HEK293 (cell line): ENCODE measurements around the gene DAND5.

Experiments
- FEZF1 ChIP-seq: fragments of 450-650 bp; formaldehyde crosslinking; IDR thresholded peaks from 2 replicates; pipeline ENCODE4 v1.5.1; 2016; ENCODE audit warnings: missing biosample characterization, missing genetic modification characterization
- HOXD13 ChIP-seq: sonication (generic); formaldehyde crosslinking; IDR thresholded peaks from 2 replicates; pipeline ENCODE4 v1.8.0; 2022; ENCODE audit warnings: missing genetic modification reagents, borderline replicate concordance
- IKZF3 ChIP-seq: fragments of 450-650 bp; IDR thresholded peaks from 2 replicates; pipeline ENCODE4 v1.5.0; 2018; ENCODE audit warnings: missing biosample characterization, mild to moderate bottlenecking, missing genetic modification characterization, moderate library complexity
- KLF16 ChIP-seq: fragments of 450-650 bp; formaldehyde crosslinking; IDR thresholded peaks from 2 replicates; pipeline ENCODE4 v1.5.1; 2017; ENCODE audit warnings: missing biosample characterization, missing genetic modification characterization
- KLF7 ChIP-seq: fragments of 450-650 bp; formaldehyde crosslinking; IDR thresholded peaks from 2 replicates; pipeline ENCODE4 v1.5.1; 2016; ENCODE audit warnings: missing biosample characterization, missing genetic modification characterization, borderline replicate concordance
- KLF9 ChIP-seq: fragments of 450-650 bp; formaldehyde crosslinking; IDR thresholded peaks from 2 replicates; pipeline ENCODE4 v1.5.1; 2016; ENCODE audit warnings: missing biosample characterization, missing genetic modification characterization, low read depth
- REPIN1 ChIP-seq: fragments of 450-650 bp; formaldehyde crosslinking; IDR thresholded peaks from 2 replicates; pipeline ENCODE4 v1.5.1; 2017; ENCODE audit warnings: missing biosample characterization, missing genetic modification characterization, low read depth
- ZBTB20 ChIP-seq: fragments of 450-650 bp; formaldehyde crosslinking; IDR thresholded peaks from 2 replicates; pipeline ENCODE4 v1.5.1; 2016; ENCODE audit warnings: missing biosample characterization, missing genetic modification characterization
- ZBTB48 ChIP-seq: fragments of 450-650 bp; formaldehyde crosslinking; IDR thresholded peaks from 2 replicates; pipeline ENCODE4 v1.5.1; 2016; ENCODE audit warnings: missing biosample characterization, missing genetic modification characterization
- ZNF121 ChIP-seq: fragments of 450-650 bp; formaldehyde crosslinking; IDR thresholded peaks from 2 replicates; pipeline ENCODE4 v1.5.1; 2016; ENCODE audit warnings: missing biosample characterization, missing genetic modification characterization
- ZNF175 ChIP-seq: fragments of 450-650 bp; formaldehyde crosslinking; IDR thresholded peaks from 2 replicates; pipeline ENCODE4 v1.5.1; 2016; ENCODE audit warnings: missing biosample characterization, missing genetic modification characterization
- ZNF214 ChIP-seq: fragments of 450-650 bp; formaldehyde crosslinking; IDR thresholded peaks from 2 replicates; pipeline ENCODE4 v1.5.1; 2017; ENCODE audit warnings: missing biosample characterization, mild to moderate bottlenecking, missing genetic modification characterization, borderline replicate concordance
- ZNF221 ChIP-seq: fragments of 450-650 bp; formaldehyde crosslinking; IDR thresholded peaks from 2 replicates; pipeline ENCODE4 v1.5.1; 2017; ENCODE audit warnings: missing biosample characterization, missing genetic modification characterization, borderline replicate concordance
- ZNF23 ChIP-seq: fragments of 450-650 bp; formaldehyde crosslinking; IDR thresholded peaks from 2 replicates; pipeline ENCODE4 v1.5.1; 2016; ENCODE audit warnings: missing biosample characterization, missing genetic modification characterization, borderline replicate concordance
- ZNF335 ChIP-seq: fragments of 450-650 bp; formaldehyde crosslinking; conservative IDR thresholded peaks from 2 replicates; pipeline ENCODE4 v1.5.1; 2016; ENCODE audit warnings: missing biosample characterization, missing genetic modification characterization
- ZNF404 ChIP-seq: fragments of 450-650 bp; formaldehyde crosslinking; IDR thresholded peaks from 2 replicates; pipeline ENCODE4 v1.5.1; 2017; ENCODE audit warnings: missing biosample characterization, missing genetic modification characterization
- ZNF426 ChIP-seq: fragments of 450-650 bp; formaldehyde crosslinking; IDR thresholded peaks from 2 replicates; pipeline ENCODE4 v1.5.1; 2017; ENCODE audit warnings: missing biosample characterization, missing genetic modification characterization, mild to moderate bottlenecking, inconsistent platforms, moderate library complexity
- ZNF48 ChIP-seq: fragments of 450-650 bp; formaldehyde crosslinking; IDR thresholded peaks from 2 replicates; pipeline ENCODE4 v1.5.1; 2016; ENCODE audit warnings: missing biosample characterization, missing genetic modification characterization
- ZNF501 ChIP-seq: fragments of 450-650 bp; formaldehyde crosslinking; IDR thresholded peaks from 2 replicates; pipeline ENCODE4 v1.5.1; 2016; ENCODE audit warnings: missing biosample characterization, missing genetic modification characterization
- ZNF548 ChIP-seq: fragments of 450-650 bp; formaldehyde crosslinking; IDR thresholded peaks from 2 replicates; pipeline ENCODE4 v1.5.1; 2016; ENCODE audit warnings: missing biosample characterization, missing genetic modification characterization
- ZNF558 ChIP-seq: fragments of 450-650 bp; formaldehyde crosslinking; IDR thresholded peaks from 2 replicates; pipeline ENCODE4 v1.5.1; 2016; ENCODE audit warnings: missing biosample characterization, missing genetic modification characterization
- ZNF747 ChIP-seq: fragments of 450-650 bp; formaldehyde crosslinking; IDR thresholded peaks from 2 replicates; pipeline ENCODE4 v1.5.1; 2016; ENCODE audit warnings: missing biosample characterization, missing genetic modification characterization
- ZNF776 ChIP-seq: fragments of 450-650 bp; formaldehyde crosslinking; IDR thresholded peaks from 2 replicates; pipeline ENCODE4 v1.5.0; 2017; ENCODE audit warnings: missing biosample characterization, missing genetic modification characterization, borderline replicate concordance
- ZNF792 ChIP-seq: fragments of 450-650 bp; formaldehyde crosslinking; IDR thresholded peaks from 2 replicates; pipeline ENCODE4 v1.5.1; 2016; ENCODE audit warnings: missing biosample characterization, missing genetic modification characterization
- TF ChIP-seq, protein P1 (sequence below): IDR thresholded peaks from 2 replicates; pipeline ENCODE4 v1.6.1; 2011; ENCODE audit warnings: mild to moderate bottlenecking, low read depth, low read length, borderline replicate concordance
- TF ChIP-seq, protein P2 (sequence below): fragments of 450-650 bp; formaldehyde crosslinking; conservative IDR thresholded peaks from 2 replicates; pipeline ENCODE4 v1.5.1; 2016; ENCODE audit warnings: low read depth, missing biosample characterization, missing genetic modification characterization
- TF ChIP-seq, protein P3 (sequence below): fragments of 450-650 bp; formaldehyde crosslinking; conservative IDR thresholded peaks from 2 replicates; pipeline ENCODE4 v1.5.1; 2016; ENCODE audit warnings: low read depth, missing biosample characterization, missing genetic modification characterization
- TF ChIP-seq, protein P4 (sequence below): fragments of 450-650 bp; formaldehyde crosslinking; IDR thresholded peaks from 2 replicates; pipeline ENCODE4 v1.5.1; 2017; ENCODE audit warnings: missing biosample characterization, missing genetic modification characterization

DAND5 gene

DNA sequence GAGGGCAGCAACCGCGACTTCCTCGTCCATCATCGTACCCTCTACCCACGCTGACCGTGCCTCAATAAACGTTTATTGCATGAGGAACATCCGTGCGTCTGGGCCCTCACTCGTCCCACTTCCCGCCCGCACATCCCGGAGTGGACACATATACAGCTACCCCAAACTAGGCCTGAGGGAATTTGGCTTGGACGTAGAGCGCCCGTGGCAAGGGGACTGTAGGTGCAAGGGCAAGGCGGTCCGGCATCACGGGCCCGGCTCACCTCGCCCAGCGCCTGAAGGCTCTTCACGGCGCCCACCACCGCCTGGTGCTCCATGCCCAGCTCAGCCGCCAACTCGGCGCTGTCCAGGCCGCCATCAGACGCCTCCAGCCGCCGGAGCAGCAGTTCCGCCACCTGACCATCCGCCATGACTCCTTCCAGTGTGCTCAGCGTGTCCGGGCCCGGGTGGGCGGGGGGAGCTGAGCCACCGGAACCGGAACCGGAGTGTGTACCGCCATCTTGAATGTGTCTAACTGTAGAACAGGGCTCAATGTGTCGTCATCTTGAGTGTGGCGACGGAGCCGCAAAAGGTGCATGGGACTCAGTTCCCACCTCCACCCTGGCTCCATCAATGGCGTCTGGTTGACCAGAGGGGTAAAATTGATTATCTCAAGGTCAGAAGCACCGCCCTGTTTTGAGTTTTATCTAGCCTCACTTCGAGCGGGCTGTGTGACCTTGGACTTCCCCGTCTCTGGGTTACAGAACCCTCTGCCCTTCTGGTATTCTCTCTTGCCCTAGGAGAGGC lies 35.9 kb upstream of the DAND5 start, which contains the start of gene FARSA (continued):
- TF ChIP-seq ZNF404 (tag by site-specific recombination): no peak
- no peak for TF ChIP-seq ZNF48
- no peak for TF ChIP-seq ZNF558 (tag by site-specific recombination)
- TF ChIP-seq FEZF1: no peak
- TF ChIP-seq ZBTB48: peak; percentile 36; the same call in 1 of the 2 replicates
- no peak for TF ChIP-seq ZNF214 (tag by site-specific recombination)
- TF ChIP-seq, protein P1, sequence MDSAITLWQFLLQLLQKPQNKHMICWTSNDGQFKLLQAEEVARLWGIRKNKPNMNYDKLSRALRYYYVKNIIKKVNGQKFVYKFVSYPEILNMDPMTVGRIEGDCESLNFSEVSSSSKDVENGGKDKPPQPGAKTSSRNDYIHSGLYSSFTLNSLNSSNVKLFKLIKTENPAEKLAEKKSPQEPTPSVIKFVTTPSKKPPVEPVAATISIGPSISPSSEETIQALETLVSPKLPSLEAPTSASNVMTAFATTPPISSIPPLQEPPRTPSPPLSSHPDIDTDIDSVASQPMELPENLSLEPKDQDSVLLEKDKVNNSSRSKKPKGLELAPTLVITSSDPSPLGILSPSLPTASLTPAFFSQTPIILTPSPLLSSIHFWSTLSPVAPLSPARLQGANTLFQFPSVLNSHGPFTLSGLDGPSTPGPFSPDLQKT: no peak
- no peak for TF ChIP-seq ZNF426 (tag by site-specific recombination)
- no peak for TF ChIP-seq ZNF121 (tag by site-specific recombination)
- peak; percentile 78 for TF ChIP-seq ZNF335 (tag by site-specific recombination)
- TF ChIP-seq ZNF792 (tag by site-specific recombination): no peak
- TF ChIP-seq ZNF23 (tag by site-specific recombination): no peak
- no peak; the same call in 1 of the 2 replicates for TF ChIP-seq HOXD13 (CRISPR knock-in tag)
- TF ChIP-seq, protein P2, sequence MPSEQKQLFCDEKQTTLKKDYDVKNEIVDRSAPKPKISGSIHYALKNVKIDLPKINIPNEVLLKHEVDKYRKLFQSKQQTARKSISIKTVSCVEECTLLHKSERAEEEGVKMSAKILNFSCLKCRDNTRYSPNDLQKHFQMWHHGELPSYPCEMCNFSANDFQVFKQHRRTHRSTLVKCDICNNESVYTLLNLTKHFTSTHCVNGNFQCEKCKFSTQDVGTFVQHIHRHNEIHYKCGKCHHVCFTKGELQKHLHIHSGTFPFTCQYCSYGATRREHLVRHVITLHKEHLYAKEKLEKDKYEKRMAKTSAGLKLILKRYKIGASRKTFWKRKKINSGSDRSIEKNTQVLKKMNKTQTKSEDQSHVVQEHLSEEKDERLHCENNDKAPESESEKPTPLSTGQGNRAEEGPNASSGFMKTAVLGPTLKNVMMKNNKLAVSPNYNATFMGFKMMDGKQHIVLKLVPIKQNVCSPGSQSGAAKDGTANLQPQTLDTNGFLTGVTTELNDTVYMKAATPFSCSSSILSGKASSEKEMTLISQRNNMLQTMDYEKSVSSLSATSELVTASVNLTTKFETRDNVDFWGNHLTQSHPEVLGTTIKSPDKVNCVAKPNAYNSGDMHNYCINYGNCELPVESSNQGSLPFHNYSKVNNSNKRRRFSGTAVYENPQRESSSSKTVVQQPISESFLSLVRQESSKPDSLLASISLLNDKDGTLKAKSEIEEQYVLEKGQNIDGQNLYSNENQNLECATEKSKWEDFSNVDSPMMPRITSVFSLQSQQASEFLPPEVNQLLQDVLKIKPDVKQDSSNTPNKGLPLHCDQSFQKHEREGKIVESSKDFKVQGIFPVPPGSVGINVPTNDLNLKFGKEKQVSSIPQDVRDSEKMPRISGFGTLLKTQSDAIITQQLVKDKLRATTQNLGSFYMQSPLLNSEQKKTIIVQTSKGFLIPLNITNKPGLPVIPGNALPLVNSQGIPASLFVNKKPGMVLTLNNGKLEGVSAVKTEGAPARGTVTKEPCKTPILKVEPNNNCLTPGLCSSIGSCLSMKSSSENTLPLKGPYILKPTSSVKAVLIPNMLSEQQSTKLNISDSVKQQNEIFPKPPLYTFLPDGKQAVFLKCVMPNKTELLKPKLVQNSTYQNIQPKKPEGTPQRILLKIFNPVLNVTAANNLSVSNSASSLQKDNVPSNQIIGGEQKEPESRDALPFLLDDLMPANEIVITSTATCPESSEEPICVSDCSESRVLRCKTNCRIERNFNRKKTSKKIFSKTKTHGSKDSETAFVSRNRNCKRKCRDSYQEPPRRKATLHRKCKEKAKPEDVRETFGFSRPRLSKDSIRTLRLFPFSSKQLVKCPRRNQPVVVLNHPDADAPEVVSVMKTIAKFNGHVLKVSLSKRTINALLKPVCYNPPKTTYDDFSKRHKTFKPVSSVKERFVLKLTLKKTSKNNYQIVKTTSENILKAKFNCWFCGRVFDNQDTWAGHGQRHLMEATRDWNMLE (tag by site-specific recombination): peak; percentile 89
- TF ChIP-seq KLF16 (tag by site-specific recombination): peak; percentile 67
- TF ChIP-seq KLF9 (tag by site-specific recombination): peak; percentile 58; the same call in 1 of the 2 replicates
- no peak for TF ChIP-seq ZNF776 (tag by site-specific recombination)
- no peak for TF ChIP-seq ZNF221 (tag by site-specific recombination)
- no peak for TF ChIP-seq ZNF548 (tag by site-specific recombination)
- no peak for TF ChIP-seq ZNF175
- TF ChIP-seq, protein P3, sequence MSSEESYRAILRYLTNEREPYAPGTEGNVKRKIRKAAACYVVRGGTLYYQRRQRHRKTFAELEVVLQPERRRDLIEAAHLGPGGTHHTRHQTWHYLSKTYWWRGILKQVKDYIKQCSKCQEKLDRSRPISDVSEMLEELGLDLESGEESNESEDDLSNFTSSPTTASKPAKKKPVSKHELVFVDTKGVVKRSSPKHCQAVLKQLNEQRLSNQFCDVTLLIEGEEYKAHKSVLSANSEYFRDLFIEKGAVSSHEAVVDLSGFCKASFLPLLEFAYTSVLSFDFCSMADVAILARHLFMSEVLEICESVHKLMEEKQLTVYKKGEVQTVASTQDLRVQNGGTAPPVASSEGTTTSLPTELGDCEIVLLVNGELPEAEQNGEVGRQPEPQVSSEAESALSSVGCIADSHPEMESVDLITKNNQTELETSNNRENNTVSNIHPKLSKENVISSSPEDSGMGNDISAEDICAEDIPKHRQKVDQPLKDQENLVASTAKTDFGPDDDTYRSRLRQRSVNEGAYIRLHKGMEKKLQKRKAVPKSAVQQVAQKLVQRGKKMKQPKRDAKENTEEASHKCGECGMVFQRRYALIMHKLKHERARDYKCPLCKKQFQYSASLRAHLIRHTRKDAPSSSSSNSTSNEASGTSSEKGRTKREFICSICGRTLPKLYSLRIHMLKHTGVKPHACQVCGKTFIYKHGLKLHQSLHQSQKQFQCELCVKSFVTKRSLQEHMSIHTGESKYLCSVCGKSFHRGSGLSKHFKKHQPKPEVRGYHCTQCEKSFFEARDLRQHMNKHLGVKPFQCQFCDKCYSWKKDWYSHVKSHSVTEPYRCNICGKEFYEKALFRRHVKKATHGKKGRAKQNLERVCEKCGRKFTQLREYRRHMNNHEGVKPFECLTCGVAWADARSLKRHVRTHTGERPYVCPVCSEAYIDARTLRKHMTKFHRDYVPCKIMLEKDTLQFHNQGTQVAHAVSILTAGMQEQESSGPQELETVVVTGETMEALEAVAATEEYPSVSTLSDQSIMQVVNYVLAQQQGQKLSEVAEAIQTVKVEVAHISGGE (tag by site-specific recombination): peak; percentile 92
- peak; percentile 93; the same call in 1 of the 2 replicates for TF ChIP-seq ZNF501 (tag by site-specific recombination)
- TF ChIP-seq ZNF747: no peak
- TF ChIP-seq IKZF3 (tag by site-specific recombination): no peak
- no peak for TF ChIP-seq KLF7 (tag by site-specific recombination)
- no peak for TF ChIP-seq REPIN1 (tag by site-specific recombination)
- no peak; the same call in 1 of the 2 replicates for TF ChIP-seq ZBTB20
- TF ChIP-seq, protein P4, sequence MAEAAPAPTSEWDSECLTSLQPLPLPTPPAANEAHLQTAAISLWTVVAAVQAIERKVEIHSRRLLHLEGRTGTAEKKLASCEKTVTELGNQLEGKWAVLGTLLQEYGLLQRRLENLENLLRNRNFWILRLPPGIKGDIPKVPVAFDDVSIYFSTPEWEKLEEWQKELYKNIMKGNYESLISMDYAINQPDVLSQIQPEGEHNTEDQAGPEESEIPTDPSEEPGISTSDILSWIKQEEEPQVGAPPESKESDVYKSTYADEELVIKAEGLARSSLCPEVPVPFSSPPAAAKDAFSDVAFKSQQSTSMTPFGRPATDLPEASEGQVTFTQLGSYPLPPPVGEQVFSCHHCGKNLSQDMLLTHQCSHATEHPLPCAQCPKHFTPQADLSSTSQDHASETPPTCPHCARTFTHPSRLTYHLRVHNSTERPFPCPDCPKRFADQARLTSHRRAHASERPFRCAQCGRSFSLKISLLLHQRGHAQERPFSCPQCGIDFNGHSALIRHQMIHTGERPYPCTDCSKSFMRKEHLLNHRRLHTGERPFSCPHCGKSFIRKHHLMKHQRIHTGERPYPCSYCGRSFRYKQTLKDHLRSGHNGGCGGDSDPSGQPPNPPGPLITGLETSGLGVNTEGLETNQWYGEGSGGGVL (tag by site-specific recombination): no peak
